ENCODE measurements around the gene GUCY1A2.

GRCh38 chr11:106920899-106921509, 97.3 kb downstream of the GUCY1A2 start:
- TF ChIP-seq POLR2A (IDR thresholded peaks at IDR 0.05) (no peak), CTCF (IDR thresholded peaks at IDR 0.05) (no peak)
